Caco-2 (cell line): ENCODE results near the gene AKR1C4. TPM values are rescaled to one million over a fixed set of nuclear protein-coding genes. Genes with fewer than 3 reads are reported as not detected.
A peak's percentile ranks its signal among the peaks of the same experiment; 100 is the strongest.
"Not testable (repeated sequence)": the region's sequence is repeated elsewhere in the genome, so short reads cannot be mapped to it uniquely, and the experiment has no call there.

ENCODE experiments used
- BruUV-seq: library from RNA; stranded (reverse); fragments of 400-500 nt; replicated peaks from 2 replicates; lab custom pipeline; 2021; lab: Mats Ljungman, UMichigan
- CTCF ChIA-PET: fragments of 300-600 bp; sonication (Branson Sonifier 250); formaldehyde crosslinking; loops from one replicate; lab custom pipeline; 2022; ENCODE audit warnings: antibody characterized with exemption; lab: Charles Lee
- POLR2A ChIA-PET: fragments of 300-600 bp; sonication (Branson Sonifier 250); formaldehyde crosslinking; loops from one replicate; lab custom pipeline; 2022; ENCODE audit warnings: antibody characterized with exemption; lab: Charles Lee
- DNase-seq, 2 experiments: peaks; one replicate each; pipeline versions ENCODE4 v3.0.0 to v3.0.0-alpha.2; 2020 to 2022
- H3K27me3 ChIP-seq: replicated peaks from 2 replicates; pipeline ENCODE4 v1.6.0; 2011; ENCODE audit warnings: low read length; ENCODE audit not compliant: control insufficient read depth, insufficient read depth
- H3K36me3 ChIP-seq: 2 replicates; pipeline ENCODE4 v1.5.1; 2011; ENCODE audit warnings: low read length; ENCODE audit not compliant: control insufficient read depth, insufficient read depth
- H3K4me1 ChIP-seq: fragments of 250-450 bp; sonication (Bioruptor Pico); 2 replicates; pipeline ENCODE4 v1.5.1; 2020; ENCODE audit warnings: mild to moderate bottlenecking
- H3K4me3 ChIP-seq: 2 replicates; pipeline ENCODE4 v1.5.1; 2011; ENCODE audit warnings: low read depth, mild to moderate bottlenecking, control low read depth, low read length
- H3K9me3 ChIP-seq: fragments of 250-450 bp; sonication (Bioruptor Pico); 2 replicates; pipeline ENCODE4 v1.5.1; 2020; ENCODE audit warnings: mild to moderate bottlenecking, moderate library complexity
- H3K27ac Mint-ChIP-seq: one replicate; pipeline ENCODE4 v1.8.0; 2022; ENCODE audit warnings: mixed read lengths; ENCODE audit not compliant: unreplicated experiment
- H3K27me3 Mint-ChIP-seq: one replicate; pipeline ENCODE4 v1.8.0; 2022; ENCODE audit warnings: mixed read lengths; ENCODE audit not compliant: insufficient read depth, unreplicated experiment
- H3K36me3 Mint-ChIP-seq: one replicate; pipeline ENCODE4 v1.8.0; 2022; ENCODE audit warnings: mild to moderate bottlenecking, mixed read lengths; ENCODE audit not compliant: insufficient read depth, unreplicated experiment
- H3K4me1 Mint-ChIP-seq: one replicate; pipeline ENCODE4 v1.8.0; 2022; ENCODE audit warnings: low read depth, mixed read lengths; ENCODE audit not compliant: unreplicated experiment
- H3K4me3 Mint-ChIP-seq: one replicate; pipeline ENCODE4 v1.8.0; 2022; ENCODE audit warnings: mild to moderate bottlenecking, moderate library complexity, mixed read lengths; ENCODE audit not compliant: unreplicated experiment
- H3K9me3 Mint-ChIP-seq: one replicate; pipeline ENCODE4 v1.8.0; 2022; ENCODE audit warnings: mixed read lengths; ENCODE audit not compliant: unreplicated experiment
- intact Hi-C: fragments of 100-400 bp; cut with micrococcal nuclease; formaldehyde crosslinking; loops from one replicate; pipeline ENCODE4 v1.10.0; 2022; ENCODE audit not compliant: unreplicated experiment
- total RNA-seq: library from RNA; stranded (reverse); gene quantifications from 2 replicates; pipeline ENCODE4 v1.2.3, GENCODE V29; 2022
- TF ChIP-seq, protein P1 (sequence below), 2 experiments: fragments of 200-600 bp in 1 of 2; IDR thresholded peaks; 1 replicate in 1 of 2; 2 replicates in 1 of 2; pipeline versions ENCODE4 v1.5.1 to v1.8.0; 2011 to 2022; ENCODE audit warnings: antibody characterized with exemption in 1 of 2, control low read depth in 1 of 2, inconsistent platforms in 1 of 2, low read depth in 1 of 2, low read length in 1 of 2, mild to moderate bottlenecking in 1 of 2, moderate library complexity in 1 of 2; ENCODE audit not compliant: insufficient read depth in 1 of 2, severe bottlenecking in 1 of 2, unreplicated experiment in 1 of 2

The AKR1C4 gene
- total RNA-seq, 1 experiment from 2014 or later: 0.25 TPM

DNA sequence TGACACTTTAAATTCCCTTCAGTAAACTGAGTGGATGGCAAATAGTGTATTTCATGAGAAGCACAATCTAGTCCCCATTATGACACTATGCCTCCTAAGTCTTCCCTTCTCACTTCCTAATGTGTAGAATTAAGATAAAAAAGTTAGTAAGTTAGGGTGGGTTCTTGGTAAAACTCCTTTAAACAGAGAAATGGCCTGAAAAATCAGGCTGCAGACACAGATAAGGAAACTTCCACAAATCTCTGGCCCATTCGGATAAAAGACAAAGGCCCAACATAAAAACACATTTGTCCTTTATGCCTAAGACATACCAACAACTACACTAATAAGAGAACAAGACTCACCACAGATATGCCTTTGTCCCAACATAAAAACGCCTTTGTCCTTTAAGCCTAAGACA lies 33.1 kb upstream of the AKR1C4 start:
- ChIA-PET CTCF (no interaction called here), POLR2A (no interaction called here)
- H3K36me3 ChIP-seq: no peaks in the 10 kb centered on the region
- H3K9me3 ChIP-seq: peaks cover 50% of the 10 kb centered on the region
- H3K36me3 Mint-ChIP-seq: no peaks in the 10 kb centered on the region
- no peaks in the 10 kb centered on the region for H3K27me3 ChIP-seq
- H3K4me3 ChIP-seq: no peak overlapping the region
- H3K4me3 Mint-ChIP-seq: no peak overlapping the region
- TF ChIP-seq, protein P1, sequence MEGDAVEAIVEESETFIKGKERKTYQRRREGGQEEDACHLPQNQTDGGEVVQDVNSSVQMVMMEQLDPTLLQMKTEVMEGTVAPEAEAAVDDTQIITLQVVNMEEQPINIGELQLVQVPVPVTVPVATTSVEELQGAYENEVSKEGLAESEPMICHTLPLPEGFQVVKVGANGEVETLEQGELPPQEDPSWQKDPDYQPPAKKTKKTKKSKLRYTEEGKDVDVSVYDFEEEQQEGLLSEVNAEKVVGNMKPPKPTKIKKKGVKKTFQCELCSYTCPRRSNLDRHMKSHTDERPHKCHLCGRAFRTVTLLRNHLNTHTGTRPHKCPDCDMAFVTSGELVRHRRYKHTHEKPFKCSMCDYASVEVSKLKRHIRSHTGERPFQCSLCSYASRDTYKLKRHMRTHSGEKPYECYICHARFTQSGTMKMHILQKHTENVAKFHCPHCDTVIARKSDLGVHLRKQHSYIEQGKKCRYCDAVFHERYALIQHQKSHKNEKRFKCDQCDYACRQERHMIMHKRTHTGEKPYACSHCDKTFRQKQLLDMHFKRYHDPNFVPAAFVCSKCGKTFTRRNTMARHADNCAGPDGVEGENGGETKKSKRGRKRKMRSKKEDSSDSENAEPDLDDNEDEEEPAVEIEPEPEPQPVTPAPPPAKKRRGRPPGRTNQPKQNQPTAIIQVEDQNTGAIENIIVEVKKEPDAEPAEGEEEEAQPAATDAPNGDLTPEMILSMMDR (IDR thresholded peaks at IDR 0.05; ENCODE audit: insufficient read depth in 1 of 2, low read depth in 1 of 2, low read length in 1 of 2, severe bottlenecking in 1 of 2, unreplicated experiment in 1 of 2): no peak
- DNase-seq: no peak
- H3K4me1 ChIP-seq: no peaks in the 10 kb centered on the region
- H3K4me1 Mint-ChIP-seq: no peaks in the 10 kb centered on the region
- H3K27me3 Mint-ChIP-seq: no peaks in the 10 kb centered on the region
- intact Hi-C loops: no loop called here
- no peak overlapping the region for H3K27ac Mint-ChIP-seq
- no TSS peak for BruUV-seq
- peaks cover 89% of the 10 kb centered on the region for H3K9me3 Mint-ChIP-seq

DNA sequence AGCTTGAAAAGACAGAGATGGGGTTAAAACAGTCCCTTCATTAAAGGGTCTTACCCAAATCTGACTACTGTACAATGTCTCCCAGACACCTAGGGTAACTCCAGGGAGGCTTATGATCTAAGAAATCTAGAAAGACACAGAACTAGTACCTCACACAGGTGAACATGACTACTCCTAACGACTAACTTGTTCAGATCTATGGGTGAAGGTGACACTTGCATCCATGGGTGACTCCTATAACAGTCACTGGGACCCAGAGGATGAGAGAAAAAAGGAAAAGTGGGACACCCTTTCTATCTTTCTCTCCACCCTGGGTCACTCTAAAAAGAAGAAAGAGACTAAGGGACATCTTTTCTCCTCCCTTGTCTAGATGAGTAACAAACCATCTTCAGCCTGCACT lies 30.9 kb upstream of the AKR1C4 start:
- POLR2A ChIA-PET: no interaction called here
- H3K27me3 Mint-ChIP-seq: no peaks in the 10 kb centered on the region
- Histone ChIP-seq H3K4me3 (no peak overlapping the region), H3K36me3 (no peaks in the 10 kb centered on the region), H3K4me1 (no peaks in the 10 kb centered on the region), H3K9me3 (peaks cover 54% of the 10 kb centered on the region), H3K27me3 (no peaks in the 10 kb centered on the region)
- BruUV-seq: no TSS peak
- no peak overlapping the region for H3K27ac Mint-ChIP-seq
- peak in 1 of 2 experiments; percentile 20 for DNase-seq
- TF ChIP-seq, protein P1 (IDR thresholded peaks at IDR 0.05; ENCODE audit: insufficient read depth in 1 of 2, low read depth in 1 of 2, low read length in 1 of 2, severe bottlenecking in 1 of 2, unreplicated experiment in 1 of 2): no peak
- intact Hi-C loops: no loop called here
- CTCF ChIA-PET: no interaction called here
- no peaks in the 10 kb centered on the region for H3K4me1 Mint-ChIP-seq
- H3K9me3 Mint-ChIP-seq: peaks cover 83% of the 10 kb centered on the region
- no peak overlapping the region for H3K4me3 Mint-ChIP-seq
- H3K36me3 Mint-ChIP-seq: no peaks in the 10 kb centered on the region

DNA sequence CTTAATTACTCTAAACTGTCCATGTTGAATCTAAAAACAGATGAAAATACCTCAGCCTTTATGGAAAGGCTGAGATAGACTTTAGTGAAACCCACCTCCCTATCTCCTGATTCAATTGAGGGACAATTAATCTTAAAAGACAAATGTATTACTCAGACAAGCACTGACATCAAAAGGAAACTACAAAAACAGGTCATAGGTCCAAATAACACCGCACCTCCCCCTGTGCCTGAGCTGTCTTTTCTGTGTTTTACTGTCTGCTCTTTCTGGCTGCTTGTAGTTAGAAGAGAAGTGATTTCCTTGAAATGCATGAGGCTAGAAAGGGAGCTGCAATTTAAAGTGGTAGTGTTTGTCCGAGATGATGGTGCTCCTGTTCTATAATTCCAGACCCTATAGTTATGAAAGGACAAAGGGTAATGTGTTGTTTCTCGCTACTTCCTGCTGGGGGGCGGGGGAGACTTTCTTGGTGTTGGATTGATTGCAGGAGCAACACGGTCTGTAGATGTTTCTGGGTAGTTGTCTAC lies 27.7 kb upstream of the AKR1C4 start:
- Mint-ChIP-seq H3K4me1 (no peaks in the 10 kb centered on the region), H3K27me3 (no peaks in the 10 kb centered on the region), H3K27ac (peak overlapping the region; percentile 23), H3K4me3 (no peak overlapping the region), H3K36me3 (no peaks in the 10 kb centered on the region), H3K9me3 (peaks cover 67% of the 10 kb centered on the region)
- ChIA-PET CTCF (interaction anchor here (0.6 kb wide), 1 partner anchor 65 kb away, joined by 3 read pairs; no protein-coding TSS in a partner anchor), POLR2A (no interaction called here)
- Histone ChIP-seq H3K27me3 (no peaks in the 10 kb centered on the region), H3K4me1 (no peaks in the 10 kb centered on the region), H3K4me3 (no peak overlapping the region), H3K9me3 (peaks cover 32% of the 10 kb centered on the region), H3K36me3 (no peaks in the 10 kb centered on the region)
- no peak for DNase-seq
- BruUV-seq: no TSS peak
- TF ChIP-seq, protein P1 (IDR thresholded peaks at IDR 0.05; ENCODE audit: insufficient read depth in 1 of 2, low read depth in 1 of 2, low read length in 1 of 2, severe bottlenecking in 1 of 2, unreplicated experiment in 1 of 2): no peak
- intact Hi-C loops: no loop called here

DNA sequence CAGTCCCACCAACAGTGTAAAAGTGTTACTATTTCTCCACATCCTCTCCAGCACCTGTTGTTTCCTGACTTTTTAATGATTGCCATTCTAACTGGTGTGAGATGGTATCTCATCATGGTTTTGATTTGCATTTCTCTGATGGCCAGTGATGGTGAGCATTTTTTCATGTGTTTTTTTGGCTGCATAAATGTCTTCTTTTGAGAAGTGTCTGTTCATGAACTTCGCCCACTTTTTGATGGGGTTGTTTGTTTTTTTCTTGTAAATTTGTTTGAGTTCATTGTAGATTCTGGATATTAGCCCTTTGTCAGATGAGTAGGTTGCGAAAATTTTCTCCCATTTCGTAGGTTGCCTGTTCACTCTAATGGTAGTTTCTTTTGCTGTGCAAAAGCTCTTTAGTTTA lies 21.1 kb upstream of the AKR1C4 start:
- H3K27me3 Mint-ChIP-seq, DNase-seq, H3K4me1 ChIP-seq, CTCF ChIA-PET, H3K36me3 ChIP-seq, BruUV-seq, H3K27me3 ChIP-seq, H3K9me3 ChIP-seq, H3K4me3 Mint-ChIP-seq, POLR2A ChIA-PET, intact Hi-C loops, H3K4me1 Mint-ChIP-seq, H3K27ac Mint-ChIP-seq, H3K4me3 ChIP-seq, H3K36me3 Mint-ChIP-seq: not testable (repeated sequence)
- peaks cover 29% of the 10 kb centered on the region for H3K9me3 Mint-ChIP-seq

DNA sequence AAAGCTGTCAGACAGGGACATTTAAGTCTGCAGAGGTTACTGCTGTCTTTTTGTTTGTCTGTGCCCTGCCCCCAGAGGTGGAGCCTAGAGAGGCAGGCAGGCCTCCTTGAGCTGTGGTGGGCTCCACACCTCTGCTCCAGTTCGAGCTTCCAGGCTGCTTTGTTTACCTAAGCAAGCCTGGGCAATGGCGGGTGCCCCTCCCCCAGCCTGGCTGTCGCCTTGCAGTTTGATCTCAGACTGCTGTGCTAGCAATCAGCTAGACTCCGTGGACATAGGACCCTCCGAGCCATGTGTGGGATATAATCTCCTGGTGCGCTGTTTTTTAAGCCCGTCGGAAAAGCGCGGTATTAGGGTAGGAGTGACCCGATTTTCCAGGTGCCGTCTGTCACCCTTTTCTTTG lies 16.1 kb upstream of the AKR1C4 start:
- H3K27me3 Mint-ChIP-seq, H3K36me3 Mint-ChIP-seq, DNase-seq, H3K4me1 ChIP-seq, H3K4me1 Mint-ChIP-seq, H3K4me3 ChIP-seq, BruUV-seq, H3K27ac Mint-ChIP-seq, H3K36me3 ChIP-seq, POLR2A ChIA-PET, CTCF ChIA-PET, H3K27me3 ChIP-seq, H3K4me3 Mint-ChIP-seq, intact Hi-C loops: not testable (repeated sequence)
- peaks cover 28% of the 10 kb centered on the region for H3K9me3 Mint-ChIP-seq
- peaks cover 13% of the 10 kb centered on the region for H3K9me3 ChIP-seq
